HCT116 (cell line): ENCODE data around the gene RECK. TPM values are rescaled to one million over a fixed set of nuclear protein-coding genes. Genes with fewer than 3 reads are reported as not detected.

ENCODE experiments used
- ATAC-seq: fragments of 200-7000 bp; cut with Tn5 transposase; 2 replicates; pipeline ENCODE4 v1.9.1; 2020; ENCODE audit warnings: mild to moderate bottlenecking, moderate library complexity
- BruUV-seq: library from RNA; stranded (reverse); fragments of 400-500 nt; replicated peaks from 2 replicates; lab custom pipeline; 2021; lab: Mats Ljungman, UMichigan
- CTCF ChIA-PET: fragments of 300-600 bp; sonication (Branson Sonifier 250); formaldehyde crosslinking; loops from one replicate; lab custom pipeline; 2021; ENCODE audit warnings: antibody characterized with exemption; lab: Charles Lee
- POLR2A ChIA-PET: fragments of 300-600, 350-600 bp; sonication (Branson Sonifier 250); formaldehyde crosslinking; loops from one replicate; lab custom pipeline; 2021; ENCODE audit warnings: antibody characterized with exemption; lab: Charles Lee
- RAD21 ChIA-PET, 2 experiments: fragments of 300-600 bp; sonication (Branson Sonifier 250); formaldehyde crosslinking; loops; one replicate each; lab custom pipeline; 2023; ENCODE audit warnings: low total read pairs in 2 of 2; ENCODE audit not compliant: uncharacterized antibody in 2 of 2, unreplicated experiment in 2 of 2, low non-redundant PET in 1 of 2; lab: Charles Lee
- DNase-seq: peaks from one replicate; pipeline ENCODE4 v3.0.0-alpha.2; 2010; ENCODE audit warnings: low read depth, low spot score
- H2AFZ ChIP-seq: fragments of 200-600 bp; shearing (Covaris generic), sonication (generic); 2 replicates; pipeline ENCODE4 v1.6.1; 2017; ENCODE audit warnings: low read depth, mixed run types, mixed read lengths, antibody characterized with exemption, low read length; ENCODE audit not compliant: poor library complexity, severe bottlenecking
- H3K27ac ChIP-seq: 2 replicates; pipeline ENCODE4 v1.5.1; 2012; ENCODE audit warnings: low read depth, low read length
- H3K27me3 ChIP-seq: fragments of 200-600 bp; sonication (generic); 2 replicates; pipeline ENCODE4 v1.6.1; 2016; ENCODE audit warnings: mixed run types, low read length, mixed read lengths; ENCODE audit not compliant: insufficient read depth
- H3K36me3 ChIP-seq, 2 experiments: fragments of 200-500 bp in 1 of 2; fragments of 200-600 bp in 1 of 2; sonication (Bioruptor generic) in 1 of 2; sonication (generic) in 1 of 2; 2 replicates each; pipeline versions ENCODE4 v1.5.1 to v1.6.1; 2014 to 2016; ENCODE audit warnings: low read length in 2 of 2, inconsistent platforms in 1 of 2, mixed read lengths in 1 of 2, mixed run types in 1 of 2; ENCODE audit not compliant: insufficient read depth in 2 of 2, control insufficient read depth in 1 of 2
- H3K4me1 ChIP-seq, 2 experiments: fragments of 200-600 bp in 1 of 2; sonication (generic) in 1 of 2; 2 replicates each; pipeline versions ENCODE4 v1.5.1 to v1.6.1; 2012 to 2017; ENCODE audit warnings: low read length in 2 of 2, inconsistent platforms in 1 of 2, mild to moderate bottlenecking in 1 of 2, mixed read lengths in 1 of 2, mixed run types in 1 of 2, moderate library complexity in 1 of 2; ENCODE audit not compliant: insufficient read depth in 2 of 2, control insufficient read depth in 1 of 2
- H3K4me2 ChIP-seq: fragments of 200-600 bp; sonication (generic); 2 replicates; pipeline ENCODE4 v1.6.1; 2017; ENCODE audit warnings: mixed run types, low read length, mixed read lengths
- H3K4me3 ChIP-seq, 2 experiments: fragments of 200-600 bp in 1 of 2; sonication (generic) in 1 of 2; replicated peaks in 1 of 2; 2 replicates each; pipeline ENCODE4 v1.5.1; 2011 to 2016; ENCODE audit warnings: low read length in 2 of 2, control low read depth in 1 of 2, low read depth in 1 of 2, mild to moderate bottlenecking in 1 of 2, mixed read lengths in 1 of 2, mixed run types in 1 of 2
- H3K79me2 ChIP-seq: fragments of 200-600 bp; sonication (generic); 2 replicates; pipeline ENCODE4 v1.6.1; 2017; ENCODE audit warnings: mild to moderate bottlenecking, mixed run types, low read length, moderate library complexity, mixed read lengths; ENCODE audit not compliant: insufficient read depth
- H3K9ac ChIP-seq: fragments of 200-600 bp; sonication (generic); 2 replicates; pipeline ENCODE4 v1.6.1; 2016; ENCODE audit warnings: low read length, mixed read lengths
- H3K9me2 ChIP-seq: fragments of 200-600 bp; sonication (generic), shearing (Covaris generic); 2 replicates; pipeline ENCODE4 v1.6.1; 2017; ENCODE audit warnings: mixed run types, mild to moderate bottlenecking, moderate library complexity; ENCODE audit not compliant: insufficient read depth
- H3K9me3 ChIP-seq, 2 experiments: fragments of 200-500 bp in 1 of 2; fragments of 200-600 bp in 1 of 2; sonication (Bioruptor generic) in 1 of 2; sonication (generic) in 1 of 2; 2 replicates each; pipeline ENCODE4 v1.6.1; 2014 to 2017; ENCODE audit warnings: low read length in 2 of 2, mixed read lengths in 2 of 2, inconsistent platforms in 1 of 2, low read depth in 1 of 2, mild to moderate bottlenecking in 1 of 2, mixed run types in 1 of 2, moderate library complexity in 1 of 2; ENCODE audit not compliant: control insufficient read depth in 1 of 2, insufficient read depth in 1 of 2
- H4K20me1 ChIP-seq: fragments of 200-600 bp; sonication (generic), shearing (Covaris generic); 2 replicates; pipeline ENCODE4 v1.6.1; 2017; ENCODE audit warnings: mixed run types, mild to moderate bottlenecking, moderate library complexity; ENCODE audit not compliant: insufficient read depth
- CBX3 ChIP-seq: IDR thresholded peaks from 2 replicates; pipeline ENCODE4 v1.6.1; 2012; ENCODE audit warnings: low read depth
- CEBPB ChIP-seq: IDR thresholded peaks from 2 replicates; pipeline ENCODE4 v1.6.1; 2012; ENCODE audit warnings: low read depth
- EGR1 ChIP-seq: IDR thresholded peaks from 2 replicates; pipeline ENCODE4 v1.6.1; 2012; ENCODE audit warnings: low read depth
- ELF1 ChIP-seq: IDR thresholded peaks from 2 replicates; pipeline ENCODE4 v1.6.1; 2012; ENCODE audit warnings: low read depth, borderline replicate concordance
- EZH2 ChIP-seq: fragments of 200-600 bp; sonication (generic); IDR thresholded peaks from 2 replicates; pipeline ENCODE4 v1.6.1; 2017; ENCODE audit warnings: antibody characterized with exemption, mixed run types
- EZH2phosphoT487 ChIP-seq: fragments of 200-600 bp; IDR thresholded peaks from 2 replicates; pipeline ENCODE4 v1.6.1; 2018; ENCODE audit warnings: antibody characterized with exemption, borderline replicate concordance
- JUND ChIP-seq: IDR thresholded peaks from 2 replicates; pipeline ENCODE4 v1.6.1; 2012
- POLR2A ChIP-seq: IDR thresholded peaks from 2 replicates; pipeline ENCODE4 v1.7.0; 2011; ENCODE audit warnings: borderline replicate concordance; ENCODE audit not compliant: insufficient read depth, insufficient read length; ENCODE audit errors: extremely low read depth
- POLR2AphosphoS5 ChIP-seq: IDR thresholded peaks from 2 replicates; pipeline ENCODE4 v1.6.1; 2011; ENCODE audit warnings: mild to moderate bottlenecking, low read depth, low read length, moderate library complexity
- RAD21 ChIP-seq: IDR thresholded peaks from 2 replicates; pipeline ENCODE4 v1.6.1; 2012; ENCODE audit warnings: low read depth, mild to moderate bottlenecking
- SIN3A ChIP-seq: IDR thresholded peaks from 2 replicates; pipeline ENCODE4 v1.6.1; 2012; ENCODE audit warnings: low read depth
- SP1 ChIP-seq: IDR thresholded peaks from 2 replicates; pipeline ENCODE4 v1.6.1; 2012; ENCODE audit warnings: low read depth
- SRF ChIP-seq: IDR thresholded peaks from 2 replicates; pipeline ENCODE4 v1.6.1; 2012; ENCODE audit warnings: low read depth
- TCF7L2 ChIP-seq: IDR thresholded peaks from 2 replicates; pipeline ENCODE4 v1.7.0; 2011; ENCODE audit warnings: borderline replicate concordance, inconsistent platforms; ENCODE audit not compliant: insufficient read depth, insufficient read length; ENCODE audit errors: extremely low read depth
- YY1 ChIP-seq: IDR thresholded peaks from 2 replicates; pipeline ENCODE4 v1.6.1; 2011; ENCODE audit warnings: low read length, low read depth, moderate library complexity, mild to moderate bottlenecking; ENCODE audit not compliant: insufficient replicate concordance; ENCODE audit errors: extremely low read depth
- ZFX ChIP-seq: fragments of 450-650 bp; IDR thresholded peaks from 2 replicates; pipeline ENCODE4 v1.6.1; 2017
- ZNF274 ChIP-seq: fragments of 200-500 bp; sonication (Bioruptor generic); IDR thresholded peaks from 2 replicates; pipeline ENCODE4 v1.6.1; 2014; ENCODE audit warnings: mild to moderate bottlenecking, low read depth, low read length, inconsistent platforms
- intact Hi-C: fragments of 100-400 bp; cut with micrococcal nuclease; formaldehyde crosslinking; loops from 2 replicates; pipeline ENCODE4 v1.10.0; 2022
- total RNA-seq: library from RNA; stranded (reverse); gene quantifications from one replicate; pipeline ENCODE4 v1.2.1, GENCODE V29; 2021; ENCODE audit not compliant: unreplicated experiment
- TF ChIP-seq, protein P1 (sequence below): IDR thresholded peaks from 2 replicates; pipeline ENCODE4 v1.6.1; 2012; ENCODE audit warnings: low read depth
- TF ChIP-seq, protein P2 (sequence below): IDR thresholded peaks from 2 replicates; pipeline ENCODE4 v1.6.1; 2012
- TF ChIP-seq, protein P3 (sequence below): IDR thresholded peaks from 2 replicates; pipeline ENCODE4 v1.6.1; 2012

The RECK gene
- total RNA-seq, 1 experiment from 2014 or later: 3.8 TPM

DNA sequence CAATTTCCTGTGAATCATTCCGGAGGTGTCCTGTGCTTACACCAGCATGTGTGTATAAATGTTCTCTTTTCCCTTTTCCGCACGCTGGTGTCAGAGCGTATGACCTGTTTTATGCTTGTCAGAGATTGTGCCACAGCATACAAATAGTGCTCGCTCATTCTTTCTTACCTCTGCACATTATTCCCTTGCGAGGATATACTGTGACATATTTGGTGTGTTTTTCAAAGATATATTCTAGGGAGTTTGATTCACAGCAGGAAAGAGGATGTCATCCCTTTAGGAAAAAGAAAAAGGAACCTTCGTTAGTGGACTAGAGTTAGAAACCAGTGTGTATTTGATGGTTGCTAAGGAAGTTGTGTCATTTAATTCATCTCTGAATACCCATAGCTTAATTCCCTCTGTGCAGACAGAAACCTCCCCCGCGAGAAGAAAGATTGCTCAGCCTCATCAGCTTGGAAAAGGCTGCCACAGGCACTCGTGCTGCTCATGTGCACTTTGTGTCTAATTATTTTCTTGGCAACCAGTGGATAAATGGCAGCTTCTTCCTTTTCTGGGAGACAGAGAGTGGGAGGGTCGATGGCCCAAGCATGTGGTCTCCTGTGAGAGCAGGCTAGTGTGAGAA, 117.7 kb downstream of the RECK start:
- POLR2A ChIA-PET: no interaction called here

More for the DNA sequence above, 117.7 kb downstream of the RECK start:
- Histone ChIP-seq H3K27ac (no peak overlapping the region), H2AFZ (no peak overlapping the region), H3K9me3 (no peaks in the 10 kb centered on the region; a peak in 1 of 4 replicates), H3K4me1 (peaks cover 0 to 4% of the 10 kb centered on the region in 2 experiments; a peak in 1 of 4 replicates), H3K4me2 (no peak overlapping the region), H3K27me3 (no peaks in the 10 kb centered on the region), H3K36me3 (no peaks in the 10 kb centered on the region), H3K79me2 (no peaks in the 10 kb centered on the region), H3K4me3 (no peak overlapping the region), H3K9me2 (no peaks in the 10 kb centered on the region), H4K20me1 (no peaks in the 10 kb centered on the region), H3K9ac (no peak overlapping the region)
- no TSS peak for BruUV-seq
- RAD21 ChIA-PET: no interaction called here
- no peak for ATAC-seq
- intact Hi-C loops: no loop called here
- CTCF ChIA-PET: no interaction called here
- no peak for TF ChIP-seq EZH2
- no peak for TF ChIP-seq ZFX
- TF ChIP-seq ELF1: no peak
- TF ChIP-seq YY1: no peak
- TF ChIP-seq CEBPB: no peak
- TF ChIP-seq ZNF274: no peak
- TF ChIP-seq CBX3: no peak
- TF ChIP-seq POLR2A: no peak
- no peak for TF ChIP-seq TCF7L2
- TF ChIP-seq POLR2AphosphoS5: no peak
- TF ChIP-seq JUND: no peak
- TF ChIP-seq, protein P1, sequence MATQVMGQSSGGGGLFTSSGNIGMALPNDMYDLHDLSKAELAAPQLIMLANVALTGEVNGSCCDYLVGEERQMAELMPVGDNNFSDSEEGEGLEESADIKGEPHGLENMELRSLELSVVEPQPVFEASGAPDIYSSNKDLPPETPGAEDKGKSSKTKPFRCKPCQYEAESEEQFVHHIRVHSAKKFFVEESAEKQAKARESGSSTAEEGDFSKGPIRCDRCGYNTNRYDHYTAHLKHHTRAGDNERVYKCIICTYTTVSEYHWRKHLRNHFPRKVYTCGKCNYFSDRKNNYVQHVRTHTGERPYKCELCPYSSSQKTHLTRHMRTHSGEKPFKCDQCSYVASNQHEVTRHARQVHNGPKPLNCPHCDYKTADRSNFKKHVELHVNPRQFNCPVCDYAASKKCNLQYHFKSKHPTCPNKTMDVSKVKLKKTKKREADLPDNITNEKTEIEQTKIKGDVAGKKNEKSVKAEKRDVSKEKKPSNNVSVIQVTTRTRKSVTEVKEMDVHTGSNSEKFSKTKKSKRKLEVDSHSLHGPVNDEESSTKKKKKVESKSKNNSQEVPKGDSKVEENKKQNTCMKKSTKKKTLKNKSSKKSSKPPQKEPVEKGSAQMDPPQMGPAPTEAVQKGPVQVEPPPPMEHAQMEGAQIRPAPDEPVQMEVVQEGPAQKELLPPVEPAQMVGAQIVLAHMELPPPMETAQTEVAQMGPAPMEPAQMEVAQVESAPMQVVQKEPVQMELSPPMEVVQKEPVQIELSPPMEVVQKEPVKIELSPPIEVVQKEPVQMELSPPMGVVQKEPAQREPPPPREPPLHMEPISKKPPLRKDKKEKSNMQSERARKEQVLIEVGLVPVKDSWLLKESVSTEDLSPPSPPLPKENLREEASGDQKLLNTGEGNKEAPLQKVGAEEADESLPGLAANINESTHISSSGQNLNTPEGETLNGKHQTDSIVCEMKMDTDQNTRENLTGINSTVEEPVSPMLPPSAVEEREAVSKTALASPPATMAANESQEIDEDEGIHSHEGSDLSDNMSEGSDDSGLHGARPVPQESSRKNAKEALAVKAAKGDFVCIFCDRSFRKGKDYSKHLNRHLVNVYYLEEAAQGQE: no peak
- no peak for TF ChIP-seq EZH2phosphoT487
- TF ChIP-seq, protein P2, sequence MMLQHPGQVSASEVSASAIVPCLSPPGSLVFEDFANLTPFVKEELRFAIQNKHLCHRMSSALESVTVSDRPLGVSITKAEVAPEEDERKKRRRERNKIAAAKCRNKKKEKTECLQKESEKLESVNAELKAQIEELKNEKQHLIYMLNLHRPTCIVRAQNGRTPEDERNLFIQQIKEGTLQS: no peak
- TF ChIP-seq SP1: no peak
- no peak for TF ChIP-seq RAD21
- no peak for TF ChIP-seq EGR1
- TF ChIP-seq, protein P3, sequence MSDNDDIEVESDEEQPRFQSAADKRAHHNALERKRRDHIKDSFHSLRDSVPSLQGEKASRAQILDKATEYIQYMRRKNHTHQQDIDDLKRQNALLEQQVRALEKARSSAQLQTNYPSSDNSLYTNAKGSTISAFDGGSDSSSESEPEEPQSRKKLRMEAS: no peak
- no peak for TF ChIP-seq SRF
- TF ChIP-seq SIN3A: no peak
- no peak for DNase-seq
